Activated naive CD4-positive, alpha-beta T cell treated with anti-CD3 and anti-CD28 coated beads, Interleukin-2, amount 50 U/mL, for 16 hours (primary cell): Measurements from ENCODE around the gene IL24.
A peak's percentile ranks its signal among the peaks of the same experiment; 100 is the strongest.
"Not testable (repeated sequence)": the region's sequence is repeated elsewhere in the genome, so short reads cannot be mapped to it uniquely, and the experiment has no call there.

Experiments used
- DNase-seq: peaks from one replicate; pipeline ENCODE4 v3.0.0-alpha.2; 2020

Gene IL24

DNA sequence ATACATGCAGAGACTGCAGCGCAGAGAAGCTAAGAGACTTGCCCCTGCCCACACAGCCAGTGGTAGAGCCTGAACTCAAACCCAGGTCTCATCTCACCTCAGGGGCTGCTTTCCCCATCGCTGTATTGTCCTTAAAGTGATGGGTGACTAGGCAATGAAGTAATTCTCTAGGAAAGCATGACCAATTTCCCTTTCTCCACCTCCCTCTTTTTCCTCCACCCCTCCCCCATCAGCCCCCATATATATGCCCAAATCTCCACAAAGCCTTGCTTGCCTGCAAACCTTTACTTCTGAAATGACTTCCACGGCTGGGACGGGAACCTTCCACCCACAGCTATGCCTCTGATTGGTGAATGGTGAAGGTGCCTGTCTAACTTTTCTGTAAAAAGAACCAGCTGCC is at the start of gene IL24:
IL24 (plus strand) TSS at position 269 of the 400 bp plus-strand sequence. CDS start 390 bp downstream, outside the sequence.
- DNase-seq: peak; percentile 52

DNA sequence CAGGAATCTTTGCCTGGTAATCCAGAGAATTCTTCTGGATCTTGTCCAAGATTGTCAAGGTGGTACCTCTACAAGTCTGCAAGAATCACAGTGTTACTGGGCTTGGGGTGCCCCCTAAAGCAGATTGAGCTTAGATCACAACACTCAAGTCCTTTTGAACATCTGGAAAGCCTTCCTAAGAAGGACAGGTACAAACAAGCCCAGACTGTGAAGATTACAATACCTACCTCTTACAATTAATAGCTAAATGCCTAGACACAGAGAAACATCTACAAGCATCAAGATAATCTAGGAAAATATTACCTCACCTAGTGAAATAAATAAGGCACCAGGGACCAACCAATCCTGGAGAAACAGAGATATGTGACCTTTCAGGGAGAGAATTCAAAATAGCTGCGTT is 49.3 kb upstream of the IL24 start:
- DNase-seq: no peak

GRCh38 chr1:206850401-206850800 is 46.8 kb upstream of the IL24 start:
- no peak for DNase-seq

DNA sequence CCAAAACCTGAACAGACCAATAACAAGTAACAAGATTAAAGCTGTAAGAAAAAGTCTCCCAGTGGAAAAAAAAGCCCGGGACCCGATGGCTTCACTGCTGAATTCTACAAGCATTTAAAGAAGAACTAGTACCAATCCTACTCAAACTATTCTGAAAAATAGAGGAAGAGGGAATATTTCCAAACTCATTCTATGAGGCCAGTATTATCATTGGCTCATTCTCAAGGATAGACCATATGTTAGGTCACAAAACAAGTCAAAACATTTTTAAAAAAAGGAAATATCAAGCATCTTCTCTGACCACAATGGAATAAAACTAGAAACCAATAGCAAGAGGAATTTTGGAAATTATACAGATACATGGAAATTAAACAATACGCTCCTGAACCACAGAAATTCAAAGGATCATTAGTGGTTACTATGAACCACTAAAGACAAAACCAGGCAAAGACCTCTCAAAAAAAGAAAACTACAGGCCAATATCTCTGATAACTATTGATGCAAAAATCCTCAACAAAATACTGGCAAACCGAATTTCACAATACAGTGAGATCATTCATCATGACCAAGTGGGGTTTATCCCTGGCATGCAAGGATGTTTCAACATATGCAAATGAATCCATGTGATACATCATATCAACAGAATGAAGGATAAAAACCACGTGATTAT is 45.8 kb upstream of the IL24 start:
- no peak for DNase-seq

- DNase-seq: not testable (repeated sequence)
Observed at GRCh38 chr1:206852662-206853061, 44.6 kb upstream of the IL24 start.

- DNase-seq: not testable (repeated sequence)
Observed at GRCh38 chr1:206853696-206854095, 43.5 kb upstream of the IL24 start.

GRCh38 chr1:206854401-206855129 is 42.7 kb upstream of the IL24 start:
- no peak for DNase-seq

DNA sequence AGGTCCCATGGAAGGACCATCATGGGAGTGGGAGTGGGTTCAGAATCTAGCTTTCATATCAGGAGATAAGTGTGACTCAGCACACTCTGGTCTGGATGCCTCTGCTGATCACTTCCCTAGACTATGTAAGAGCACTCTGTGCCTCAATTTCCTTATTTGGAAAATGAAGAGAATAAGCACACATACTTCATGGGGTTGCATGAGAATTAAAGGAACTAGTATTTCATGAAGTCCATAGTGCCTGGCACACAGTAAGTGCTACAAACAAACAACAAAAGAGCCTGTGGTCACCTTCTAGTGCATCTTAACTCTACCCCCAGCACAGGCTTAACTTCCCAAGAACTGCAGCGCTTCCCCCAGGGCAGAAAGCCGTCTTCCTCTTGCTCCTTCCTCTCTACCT is 41.4 kb upstream of the IL24 start:
- DNase-seq: no peak

- peak; percentile 22 for DNase-seq
Observed at GRCh38 chr1:206856674-206857464, 40.4 kb upstream of the IL24 start.

DNA sequence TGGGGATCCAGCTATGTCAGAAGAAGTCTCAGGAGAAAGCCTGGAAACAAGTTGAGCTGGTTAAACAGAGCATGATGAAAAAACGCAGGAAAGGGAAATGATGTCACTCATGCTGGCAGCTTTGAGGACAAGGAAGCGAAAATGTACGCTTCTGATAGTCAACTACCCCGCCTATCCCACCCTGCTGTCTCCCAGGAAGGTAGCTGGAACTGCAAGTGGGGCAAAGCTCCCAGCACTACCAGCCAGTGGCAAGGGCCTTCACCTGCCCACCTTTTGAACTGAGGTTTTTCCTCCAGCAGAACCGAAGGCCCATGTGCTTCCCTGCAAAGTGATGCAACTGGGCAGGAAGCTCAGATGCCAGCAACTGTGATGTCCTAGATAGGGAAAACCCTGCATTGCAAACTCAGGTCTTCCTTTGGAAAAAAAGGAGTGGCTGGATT is 38.1 kb upstream of the IL24 start:
- no peak for DNase-seq

GRCh38 chr1:206860165-206860564 is 37.1 kb upstream of the IL24 start:
- DNase-seq: no peak

DNA sequence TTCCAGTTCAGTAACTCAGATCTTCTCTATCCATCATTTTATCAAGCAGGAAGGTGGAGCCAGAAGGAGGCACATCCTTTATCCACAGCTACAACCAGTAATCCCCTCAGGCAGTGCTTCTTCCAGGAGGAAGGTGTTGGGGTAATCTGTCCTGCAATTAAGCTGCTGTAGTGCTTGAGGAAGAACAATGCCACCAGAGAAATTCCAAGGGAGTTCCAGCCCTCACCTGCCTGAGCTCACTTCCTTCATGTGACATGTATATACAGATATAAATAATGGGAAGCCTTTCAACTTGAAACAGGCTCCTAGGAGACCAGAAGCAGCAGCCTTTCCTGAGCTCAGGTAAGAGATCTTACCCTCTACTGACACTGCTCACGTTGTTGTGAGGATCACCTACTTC is 34.0 kb upstream of the IL24 start:
- no peak for DNase-seq

- DNase-seq: peak; percentile 85
Observed at GRCh38 chr1:206864939-206865671, 32.1 kb upstream of the IL24 start, which contains the start of gene IL20. TSS of gene IL20 (plus strand) at chr1:206865623. CDS start at chr1:206865853, 230 bp downstream.

GRCh38 chr1:206866062-206866461 is 31.2 kb upstream of the IL24 start:
- no peak for DNase-seq

DNA sequence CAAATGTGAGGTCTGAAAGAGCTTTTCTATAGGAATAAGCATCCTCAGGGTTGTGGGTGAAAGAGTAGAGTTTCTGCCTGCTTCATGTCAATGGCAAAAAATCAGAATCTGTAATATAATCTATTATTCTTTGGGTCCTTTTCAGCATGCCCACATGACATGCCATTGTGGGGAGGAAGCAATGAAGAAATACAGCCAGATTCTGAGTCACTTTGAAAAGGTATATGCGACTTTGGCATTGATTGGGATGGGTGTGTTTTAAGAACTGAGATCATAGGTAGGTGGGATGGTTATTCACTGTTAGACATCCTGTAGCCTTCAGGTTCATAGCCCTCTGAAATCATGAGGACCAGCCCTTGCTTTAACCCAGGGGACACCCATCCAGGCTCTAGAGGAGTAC is 30.0 kb upstream of the IL24 start:
- no peak for DNase-seq

DNA sequence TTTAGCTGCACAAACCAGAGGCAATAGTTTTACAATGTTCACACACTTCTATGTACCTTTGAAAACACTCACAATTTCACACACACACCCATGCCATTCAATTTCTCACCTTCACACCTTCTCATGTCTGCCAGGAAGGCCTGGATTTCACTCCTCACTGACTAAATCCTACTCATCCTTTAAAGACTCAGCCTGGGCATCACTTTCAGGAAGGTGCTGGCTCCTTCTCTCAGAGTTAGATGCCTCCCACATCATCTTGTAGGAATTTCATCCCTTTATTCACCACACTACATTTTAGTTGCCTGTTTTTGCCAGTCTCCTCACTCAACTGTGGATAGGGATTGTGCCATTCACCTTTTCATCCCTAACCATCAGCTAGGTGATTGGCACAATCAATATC is 29.5 kb upstream of the IL24 start:
- no peak for DNase-seq

GRCh38 chr1:206868264-206868663 is 29.0 kb upstream of the IL24 start:
- DNase-seq: no peak

- DNase-seq: no peak
Observed at GRCh38 chr1:206872139-206872538, 25.1 kb upstream of the IL24 start.

DNA sequence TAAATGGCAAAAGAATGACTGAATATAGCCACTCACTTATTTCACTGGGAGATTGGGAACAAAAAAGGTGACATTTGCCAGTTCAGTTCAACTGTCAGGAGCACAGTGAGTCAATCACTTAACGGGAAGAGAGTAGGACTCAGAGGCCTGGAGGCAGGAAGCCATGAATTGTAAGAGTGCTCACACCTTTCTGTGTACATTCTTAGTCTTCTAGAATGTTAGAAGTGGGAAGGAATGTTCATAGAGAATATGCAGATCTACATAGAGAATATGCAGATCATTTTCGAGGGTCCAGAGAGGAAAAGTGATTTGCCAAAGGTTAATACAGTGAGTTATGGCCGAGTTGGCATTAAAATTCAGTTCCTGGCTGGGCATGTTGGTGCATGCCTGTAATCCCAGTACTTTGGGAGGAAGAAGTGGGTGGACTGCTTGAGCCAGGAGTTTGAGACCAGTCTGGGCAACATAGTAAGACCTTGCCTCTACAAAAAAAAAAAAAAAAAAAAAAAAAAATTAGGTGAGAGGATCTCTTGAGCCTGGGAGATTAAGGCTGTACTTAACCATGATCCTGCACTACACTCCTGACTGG is 23.5 kb upstream of the IL24 start:
- no peak for DNase-seq

GRCh38 chr1:206875752-206876377 is 21.4 kb upstream of the IL24 start:
- DNase-seq: no peak

- no peak for DNase-seq
Observed at GRCh38 chr1:206878456-206878855, 18.8 kb upstream of the IL24 start.

GRCh38 chr1:206880314-206880713 is 16.9 kb upstream of the IL24 start:
- no peak for DNase-seq
